Osteoblast (primary cell): ENCODE results near the gene LPAR3. TPM values are rescaled to one million over a fixed set of nuclear protein-coding genes. Genes with fewer than 3 reads are reported as not detected.

Source experiments
- DNase-seq: peaks from one replicate; pipeline ENCODE4 v3.0.0; 2011; ENCODE audit warnings: low spot score, mixed read lengths; ENCODE audit not compliant: insufficient read length; ENCODE audit errors: missing footprints
- H2AFZ ChIP-seq: 2 replicates; pipeline ENCODE4 v1.6.0; 2011; ENCODE audit warnings: mild to moderate bottlenecking, low read length
- H3K27ac ChIP-seq: 2 replicates; pipeline ENCODE4 v1.5.1; 2011; ENCODE audit warnings: mild to moderate bottlenecking, low read depth, low read length, moderate library complexity
- H3K27me3 ChIP-seq: 2 replicates; pipeline ENCODE4 v1.6.0; 2012; ENCODE audit warnings: mild to moderate bottlenecking, control low read depth, inconsistent platforms, low read length, moderate library complexity; ENCODE audit not compliant: insufficient read depth
- H3K36me3 ChIP-seq: 2 replicates; pipeline ENCODE4 v1.5.1; 2011; ENCODE audit warnings: mild to moderate bottlenecking, low read length, control low read depth, moderate library complexity; ENCODE audit not compliant: insufficient read depth
- H3K4me1 ChIP-seq: 2 replicates; pipeline ENCODE4 v1.5.1; 2011; ENCODE audit warnings: mild to moderate bottlenecking, low read length, control low read depth, moderate library complexity; ENCODE audit not compliant: insufficient read depth
- H3K4me2 ChIP-seq: 2 replicates; pipeline ENCODE4 v1.6.0; 2011; ENCODE audit warnings: mild to moderate bottlenecking, low read length; ENCODE audit not compliant: insufficient read depth
- H3K4me3 ChIP-seq: fragments of 200-600 bp; sonication (generic); 3 replicates; pipeline ENCODE4 v1.5.1; 2012; ENCODE audit warnings: mild to moderate bottlenecking, low read length, inconsistent platforms; ENCODE audit not compliant: insufficient read depth
- H3K79me2 ChIP-seq: 2 replicates; pipeline ENCODE4 v1.6.0; 2012; ENCODE audit warnings: mild to moderate bottlenecking, low read length, control low read depth, inconsistent platforms; ENCODE audit not compliant: insufficient read depth
- H3K9me3 ChIP-seq: 2 replicates; pipeline ENCODE4 v1.5.1; 2011; ENCODE audit warnings: low read depth, low read length, control low read depth
- H4K20me1 ChIP-seq: 2 replicates; pipeline ENCODE4 v1.6.0; 2012; ENCODE audit warnings: mild to moderate bottlenecking, low read length, control low read depth; ENCODE audit not compliant: insufficient read depth
- CTCF ChIP-seq: IDR thresholded peaks from 2 replicates; pipeline ENCODE4 v1.5.1; 2011; ENCODE audit warnings: mild to moderate bottlenecking, low read depth, low read length, moderate library complexity; ENCODE audit errors: extremely low read depth
- total RNA-seq: library from RNA; depleted of rRNA; stranded (reverse); fragments of >200 nt; gene quantifications from 2 replicates; pipeline ENCODE4 v1.2.3, GENCODE V29; 2012

LPAR3 gene
- total RNA-seq, 1 donor: not detected

GRCh38 chr1:84792421-84792820, 100.6 kb downstream of the LPAR3 start:
- H3K4me3 ChIP-seq: no peak overlapping the region
- no peak overlapping the region for H3K27ac ChIP-seq
- H3K27me3 ChIP-seq: peaks cover 33% of the 10 kb centered on the region
- H4K20me1 ChIP-seq: no peaks in the 10 kb centered on the region
- H3K4me2 ChIP-seq: no peak overlapping the region
- no peak overlapping the region for H2AFZ ChIP-seq
- no peak for DNase-seq
- no peaks in the 10 kb centered on the region for H3K4me1 ChIP-seq
- no peak for TF ChIP-seq CTCF
- H3K79me2 ChIP-seq: no peaks in the 10 kb centered on the region
- H3K36me3 ChIP-seq: no peaks in the 10 kb centered on the region
- H3K9me3 ChIP-seq: peaks cover 4% of the 10 kb centered on the region

- no peak for DNase-seq
- H3K27ac ChIP-seq: no peak overlapping the region
- H2AFZ ChIP-seq: no peak overlapping the region
- H3K79me2 ChIP-seq: no peaks in the 10 kb centered on the region
- H3K27me3 ChIP-seq: peaks cover 37% of the 10 kb centered on the region
- H3K36me3 ChIP-seq: no peaks in the 10 kb centered on the region
- H4K20me1 ChIP-seq: no peaks in the 10 kb centered on the region
- peaks cover 4% of the 10 kb centered on the region for H3K9me3 ChIP-seq
- H3K4me2 ChIP-seq: no peak overlapping the region
- H3K4me1 ChIP-seq: no peaks in the 10 kb centered on the region
- TF ChIP-seq CTCF: no peak
- no peak overlapping the region for H3K4me3 ChIP-seq
Observed at GRCh38 chr1:84789014-84789413, 104.0 kb downstream of the LPAR3 start.

GRCh38 chr1:84785271-84786036, 107.6 kb downstream of the LPAR3 start:
- Histone ChIP-seq H3K79me2 (no peaks in the 10 kb centered on the region), H3K27ac (no peak overlapping the region), H4K20me1 (no peaks in the 10 kb centered on the region), H3K4me1 (peaks cover 5% of the 10 kb centered on the region), H3K27me3 (peaks cover 38% of the 10 kb centered on the region), H3K4me2 (no peak overlapping the region), H3K36me3 (no peaks in the 10 kb centered on the region), H3K9me3 (no peaks in the 10 kb centered on the region), H3K4me3 (no peak overlapping the region), H2AFZ (no peak overlapping the region)
- no peak for TF ChIP-seq CTCF
- DNase-seq: no peak

- Histone ChIP-seq H3K36me3 (no peaks in the 10 kb centered on the region), H3K4me1 (peaks cover 17% of the 10 kb centered on the region), H3K4me2 (no peak overlapping the region), H3K79me2 (no peaks in the 10 kb centered on the region), H4K20me1 (no peaks in the 10 kb centered on the region), H3K27me3 (peaks cover 21% of the 10 kb centered on the region), H3K9me3 (no peaks in the 10 kb centered on the region), H3K4me3 (no peak overlapping the region), H3K27ac (no peak overlapping the region), H2AFZ (no peak overlapping the region)
- no peak for DNase-seq
- no peak for TF ChIP-seq CTCF
Observed at GRCh38 chr1:84782881-84783280, 110.1 kb downstream of the LPAR3 start.
